ENCODE data around the gene MOV10.

Gene MOV10

DNA sequence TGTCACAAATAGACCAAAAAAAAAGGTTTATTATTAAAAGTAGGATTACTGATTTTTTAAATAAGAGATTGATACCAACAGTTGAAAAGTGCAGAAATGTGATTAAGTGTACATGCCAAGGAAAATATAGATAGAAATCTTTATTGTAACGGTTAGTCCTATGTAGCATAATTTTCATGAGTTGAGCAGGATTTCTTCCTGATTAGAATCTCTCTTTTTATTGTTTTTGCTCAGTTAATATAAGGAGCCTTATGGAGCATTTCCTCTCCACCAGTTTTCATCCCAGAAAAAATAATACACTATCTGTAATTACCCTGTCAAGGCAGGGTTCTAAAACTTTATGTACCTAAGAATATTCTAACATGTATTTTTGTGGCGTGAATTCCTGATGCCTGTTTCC, 31.4 kb upstream of the MOV10 start:
- H3K36me3 Mint-ChIP-seq (ENCODE audit: low read depth) = peaks cover 42% of the 10 kb centered on the region
- H3K27ac Mint-ChIP-seq = peak overlapping the region; percentile 79

GRCh38 chr1:112646225-112646624, 28.2 kb upstream of the MOV10 start:
- Mint-ChIP-seq H3K4me3 (no peak overlapping the region), H3K27me3 (no peaks in the 10 kb centered on the region), H3K4me1 (peaks cover 37% of the 10 kb centered on the region), H3K9me3 (no peaks in the 10 kb centered on the region), H3K27ac (no peak overlapping the region), H3K36me3 (ENCODE audit: low read depth) (peaks cover 63% of the 10 kb centered on the region)
- DNase-seq (no peak), ATAC-seq (no peak)

More for the DNA sequence above, 31.4 kb upstream of the MOV10 start:
- no peak overlapping the region for H3K4me3 Mint-ChIP-seq
- peaks cover 41% of the 10 kb centered on the region for H3K4me1 Mint-ChIP-seq
- DNase-seq = no peak
- no peaks in the 10 kb centered on the region for H3K27me3 Mint-ChIP-seq
- no peak for ATAC-seq
- no peaks in the 10 kb centered on the region for H3K9me3 Mint-ChIP-seq

- H3K27me3 Mint-ChIP-seq = no peaks in the 10 kb centered on the region
- H3K27ac Mint-ChIP-seq = no peak overlapping the region
- ATAC-seq = no peak
- no peak overlapping the region for H3K4me3 Mint-ChIP-seq
- H3K36me3 Mint-ChIP-seq (ENCODE audit: low read depth) = peaks cover 56% of the 10 kb centered on the region
- peaks cover 18% of the 10 kb centered on the region for H3K4me1 Mint-ChIP-seq
- no peak for DNase-seq
- no peaks in the 10 kb centered on the region for H3K9me3 Mint-ChIP-seq
Observed at GRCh38 chr1:112651205-112651604, 23.3 kb upstream of the MOV10 start.

- DNase-seq (no peak), ATAC-seq (no peak)
- Mint-ChIP-seq H3K4me1 (peaks cover 20% of the 10 kb centered on the region), H3K27me3 (no peaks in the 10 kb centered on the region), H3K27ac (peak overlapping the region; percentile 21), H3K4me3 (no peak overlapping the region), H3K36me3 (ENCODE audit: low read depth) (peaks cover 80% of the 10 kb centered on the region), H3K9me3 (no peaks in the 10 kb centered on the region)
Observed at GRCh38 chr1:112665857-112666256, 8.6 kb upstream of the MOV10 start.

- no peaks in the 10 kb centered on the region for H3K27me3 Mint-ChIP-seq
- H3K9me3 Mint-ChIP-seq = no peaks in the 10 kb centered on the region
- H3K4me3 Mint-ChIP-seq = no peak overlapping the region
- peak overlapping the region; percentile 44 for H3K27ac Mint-ChIP-seq
- ATAC-seq = no peak
- peaks cover 80% of the 10 kb centered on the region for H3K36me3 Mint-ChIP-seq (ENCODE audit: low read depth)
- peaks cover 20% of the 10 kb centered on the region for H3K4me1 Mint-ChIP-seq
- no peak for DNase-seq
Observed at GRCh38 chr1:112666946-112667345, 7.5 kb upstream of the MOV10 start.

DNA sequence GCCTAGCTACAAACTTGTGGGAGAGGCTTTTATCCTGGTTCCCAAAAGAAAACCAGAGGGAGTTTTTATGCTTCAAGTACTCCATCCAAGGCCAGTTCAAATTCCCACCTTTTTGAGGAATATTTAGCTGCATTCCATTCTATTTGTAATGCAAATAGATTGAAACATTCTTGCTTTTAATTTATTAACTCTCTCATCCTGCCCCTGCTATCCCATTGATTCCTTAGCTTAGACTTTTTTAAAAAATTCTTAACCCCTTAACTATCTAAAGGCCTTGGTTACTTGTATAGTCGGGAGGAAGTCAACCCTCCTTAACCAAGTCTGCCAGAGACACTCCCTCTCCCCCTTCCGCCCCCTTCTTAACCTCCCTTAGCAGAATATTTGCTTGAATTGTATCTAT, 2.5 kb upstream of the MOV10 start:
- peaks cover 59% of the 10 kb centered on the region for H3K36me3 Mint-ChIP-seq (ENCODE audit: low read depth)
- no peak overlapping the region for H3K4me3 Mint-ChIP-seq
- DNase-seq (no peak), ATAC-seq (no peak)
- H3K4me1 Mint-ChIP-seq = peaks cover 42% of the 10 kb centered on the region
- H3K27me3 Mint-ChIP-seq = no peaks in the 10 kb centered on the region
- no peaks in the 10 kb centered on the region for H3K9me3 Mint-ChIP-seq
- H3K27ac Mint-ChIP-seq = no peak overlapping the region

DNA sequence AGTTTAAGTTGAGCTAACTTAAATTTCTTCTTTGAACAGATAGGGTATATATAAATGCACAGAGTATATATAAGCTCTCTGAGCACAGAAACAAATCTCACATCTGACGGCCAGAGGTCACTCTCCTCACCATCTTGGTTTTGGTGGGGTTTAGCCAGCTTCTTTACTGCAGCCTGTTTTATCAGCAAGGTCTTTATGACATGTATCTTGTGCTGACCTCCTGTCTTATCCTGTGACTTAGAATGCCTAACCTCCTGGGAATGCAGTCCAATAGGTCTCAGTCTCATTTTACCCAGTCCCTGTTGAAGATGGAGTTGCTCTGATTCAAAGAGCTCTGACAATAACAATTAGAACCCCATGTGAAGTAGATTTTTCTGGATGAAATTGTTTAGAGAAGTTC, 1.6 kb upstream of the MOV10 start:
- H3K4me3 Mint-ChIP-seq = no peak overlapping the region
- H3K4me1 Mint-ChIP-seq = peaks cover 43% of the 10 kb centered on the region
- DNase-seq = no peak
- H3K27ac Mint-ChIP-seq = peak overlapping the region; percentile 15
- ATAC-seq = no peak
- no peaks in the 10 kb centered on the region for H3K9me3 Mint-ChIP-seq
- H3K36me3 Mint-ChIP-seq (ENCODE audit: low read depth) = peaks cover 50% of the 10 kb centered on the region
- no peaks in the 10 kb centered on the region for H3K27me3 Mint-ChIP-seq

DNA sequence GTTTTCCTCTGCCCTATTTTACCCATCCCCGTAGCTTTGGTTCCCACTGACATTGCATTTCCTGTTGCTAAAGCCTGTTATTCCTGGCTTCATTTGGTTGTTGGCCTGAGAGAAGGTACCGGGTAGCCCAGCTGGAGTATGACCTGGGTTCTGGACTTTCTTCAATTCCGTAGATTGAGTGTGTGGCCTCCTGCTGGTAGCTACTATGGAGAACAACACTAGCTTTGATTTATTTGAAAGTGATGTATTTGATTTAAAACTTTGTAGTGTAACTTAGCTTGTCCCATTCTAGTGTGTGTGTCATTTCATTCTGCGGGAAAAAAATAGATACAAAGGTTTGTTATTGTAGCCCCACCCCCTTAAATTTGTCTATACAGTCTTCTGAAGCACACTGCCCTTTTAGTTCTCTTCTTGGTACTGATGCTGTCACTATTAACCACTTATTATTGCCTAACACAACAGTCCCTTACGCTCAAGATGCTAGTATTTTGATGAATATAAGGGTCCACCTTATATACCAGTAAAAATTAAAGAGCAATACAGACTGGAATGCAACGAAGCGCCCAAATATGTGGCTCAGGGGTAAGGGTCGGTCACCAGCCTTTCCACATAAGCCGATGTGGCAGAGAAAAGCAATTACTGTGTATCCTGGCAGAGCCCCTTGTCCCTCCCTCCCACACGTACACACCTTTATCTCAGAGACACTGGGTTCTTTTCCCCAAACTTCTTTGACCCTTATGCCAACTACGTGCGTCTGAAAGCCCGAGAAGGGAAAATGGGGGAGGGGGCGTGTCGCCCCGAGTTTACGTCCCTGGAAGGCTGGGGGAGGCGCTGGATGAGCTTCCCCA, 643 bp upstream of the MOV10 start:
- peak overlapping the region; percentile 95 for H3K27ac Mint-ChIP-seq
- H3K4me1 Mint-ChIP-seq = peaks cover 43% of the 10 kb centered on the region
- no peaks in the 10 kb centered on the region for H3K27me3 Mint-ChIP-seq
- H3K4me3 Mint-ChIP-seq = peak overlapping the region; percentile 89
- no peaks in the 10 kb centered on the region for H3K9me3 Mint-ChIP-seq
- H3K36me3 Mint-ChIP-seq (ENCODE audit: low read depth) = peaks cover 45% of the 10 kb centered on the region
- no peak for DNase-seq
- ATAC-seq = peak; percentile 12

- no peaks in the 10 kb centered on the region for H3K9me3 Mint-ChIP-seq
- peak overlapping the region; percentile 95 for H3K27ac Mint-ChIP-seq
- no peaks in the 10 kb centered on the region for H3K27me3 Mint-ChIP-seq
- H3K36me3 Mint-ChIP-seq (ENCODE audit: low read depth) = peaks cover 36% of the 10 kb centered on the region
- peak overlapping the region; percentile 89 for H3K4me3 Mint-ChIP-seq
- DNase-seq (peak; percentile 56), ATAC-seq (peak; percentile 55)
- H3K4me1 Mint-ChIP-seq = peaks cover 42% of the 10 kb centered on the region
Observed at GRCh38 chr1:112674986-112675727, 698 bp downstream of the MOV10 start.

DNA sequence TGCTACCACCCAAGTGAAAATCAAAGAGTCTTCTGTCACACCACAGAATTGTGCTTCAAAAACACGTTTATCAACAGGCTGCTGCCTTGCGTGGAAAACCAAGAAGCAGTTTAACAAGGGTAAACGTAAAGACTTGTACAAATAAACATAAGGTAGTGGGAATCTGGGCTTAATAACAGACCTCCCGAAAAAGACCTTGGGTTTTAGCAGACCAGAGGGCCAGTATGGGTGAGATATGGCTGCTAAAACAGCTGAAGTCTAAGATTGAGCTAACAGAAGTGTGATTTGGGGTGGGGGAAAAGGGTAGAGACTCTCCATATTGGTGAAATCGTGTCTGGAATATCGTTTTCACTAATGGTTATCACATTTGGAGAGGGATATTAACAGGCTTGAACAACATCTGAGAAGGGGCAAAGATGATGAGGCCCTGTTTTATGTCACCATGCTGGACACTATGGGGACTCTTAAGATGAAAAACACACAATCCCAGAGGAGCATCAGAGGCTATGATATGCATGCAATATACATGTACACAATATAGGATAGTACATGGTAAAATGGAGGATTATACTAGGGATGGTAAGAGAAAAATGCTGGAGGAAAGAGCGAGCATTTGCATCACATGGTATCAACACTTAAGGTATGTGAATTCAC, 1.4 kb downstream of the MOV10 start:
- H3K4me1 Mint-ChIP-seq = peaks cover 42% of the 10 kb centered on the region
- ATAC-seq = no peak
- DNase-seq = no peak
- H3K9me3 Mint-ChIP-seq = no peaks in the 10 kb centered on the region
- peak overlapping the region; percentile 50 for H3K27ac Mint-ChIP-seq
- no peaks in the 10 kb centered on the region for H3K27me3 Mint-ChIP-seq
- H3K36me3 Mint-ChIP-seq (ENCODE audit: low read depth) = peaks cover 29% of the 10 kb centered on the region
- peak overlapping the region; percentile 75 for H3K4me3 Mint-ChIP-seq

- Mint-ChIP-seq H3K4me1 (peaks cover 42% of the 10 kb centered on the region), H3K4me3 (peak overlapping the region; percentile 2), H3K27ac (no peak overlapping the region)
Observed at GRCh38 chr1:112676543-112676942, 2.1 kb downstream of the MOV10 start.

DNA sequence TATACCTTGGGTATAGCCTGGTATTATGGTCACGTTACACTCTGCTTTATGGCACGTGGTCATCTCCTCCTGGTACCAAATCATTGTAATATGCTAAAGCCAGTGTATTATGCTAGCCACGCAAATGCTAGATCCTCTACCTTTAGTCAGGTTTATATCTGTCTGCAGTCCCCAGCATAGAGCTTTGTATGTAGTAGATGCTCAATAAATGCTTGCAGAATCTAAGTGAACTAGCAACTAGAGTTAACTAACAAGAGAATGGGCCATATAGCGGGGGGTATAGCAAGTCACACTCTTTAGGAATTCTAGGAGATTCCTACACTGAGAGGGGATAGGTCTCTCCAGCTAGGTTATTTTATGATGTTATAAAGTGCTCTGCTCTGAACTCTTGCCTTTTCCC, 3.0 kb downstream of the MOV10 start:
- no peaks in the 10 kb centered on the region for H3K27me3 Mint-ChIP-seq
- no peaks in the 10 kb centered on the region for H3K9me3 Mint-ChIP-seq
- DNase-seq = no peak
- H3K4me3 Mint-ChIP-seq = no peak overlapping the region
- peaks cover 42% of the 10 kb centered on the region for H3K4me1 Mint-ChIP-seq
- no peak for ATAC-seq
- H3K36me3 Mint-ChIP-seq (ENCODE audit: low read depth) = peaks cover 14% of the 10 kb centered on the region
- H3K27ac Mint-ChIP-seq = no peak overlapping the region

More at GRCh38 chr1:112676543-112676942, 2.1 kb downstream of the MOV10 start:
- no peaks in the 10 kb centered on the region for H3K9me3 Mint-ChIP-seq
- peaks cover 23% of the 10 kb centered on the region for H3K36me3 Mint-ChIP-seq (ENCODE audit: low read depth)
- ATAC-seq (no peak), DNase-seq (no peak)
- H3K27me3 Mint-ChIP-seq = no peaks in the 10 kb centered on the region

- H3K36me3 Mint-ChIP-seq (ENCODE audit: low read depth) = peaks cover 10% of the 10 kb centered on the region
- H3K4me3 Mint-ChIP-seq = no peak overlapping the region
- no peaks in the 10 kb centered on the region for H3K9me3 Mint-ChIP-seq
- no peaks in the 10 kb centered on the region for H3K27me3 Mint-ChIP-seq
- ATAC-seq (no peak), DNase-seq (no peak)
- H3K4me1 Mint-ChIP-seq = peaks cover 39% of the 10 kb centered on the region
- no peak overlapping the region for H3K27ac Mint-ChIP-seq
Observed at GRCh38 chr1:112678605-112679004, 4.1 kb downstream of the MOV10 start.

- no peaks in the 10 kb centered on the region for H3K27me3 Mint-ChIP-seq
- no peak overlapping the region for H3K27ac Mint-ChIP-seq
- peaks cover 9% of the 10 kb centered on the region for H3K36me3 Mint-ChIP-seq (ENCODE audit: low read depth)
- no peak for ATAC-seq
- no peak for DNase-seq
- no peaks in the 10 kb centered on the region for H3K9me3 Mint-ChIP-seq
- H3K4me1 Mint-ChIP-seq = peaks cover 5% of the 10 kb centered on the region
- no peak overlapping the region for H3K4me3 Mint-ChIP-seq
Observed at GRCh38 chr1:112685913-112686312, 11.5 kb downstream of the MOV10 start.
